HuH-7.5 (cell line): ENCODE measurements around the gene PTPRN2.

Experiments
- DNase-seq: peaks from one replicate; pipeline ENCODE4 v3.0.0; 2011; ENCODE audit warnings: low spot score

The PTPRN2 gene

DNA sequence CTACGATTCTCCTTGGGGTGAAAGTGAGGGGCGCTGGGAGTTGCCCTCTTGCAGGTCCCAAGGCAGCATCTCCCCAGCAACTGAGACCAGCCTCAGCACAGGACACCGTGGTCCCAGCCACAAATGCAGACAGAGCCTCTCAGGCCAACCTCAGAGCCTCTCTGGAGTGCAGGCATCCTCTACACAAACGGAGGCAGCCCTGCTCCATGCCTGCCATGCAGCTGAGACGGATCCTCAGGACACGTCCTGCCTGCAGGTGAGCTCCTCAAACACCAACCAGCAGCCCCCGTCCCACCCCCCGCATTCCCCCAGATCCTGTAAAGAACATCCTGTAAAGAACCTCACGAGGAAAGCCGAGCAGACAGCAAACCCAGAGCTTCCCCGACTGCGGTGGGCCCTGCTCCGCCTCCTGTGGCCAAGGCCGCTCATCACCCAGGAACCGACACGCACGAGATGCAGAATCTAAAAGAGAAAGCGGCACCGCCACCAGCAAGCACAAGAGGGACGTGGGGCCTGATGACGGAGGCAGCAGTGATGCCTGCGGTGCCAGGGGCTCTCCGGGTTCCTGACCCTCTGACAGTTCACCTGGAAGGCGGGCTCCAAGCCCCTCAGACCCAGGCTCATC, 186.9 kb downstream of the PTPRN2 start:
- DNase-seq = no peak

DNA sequence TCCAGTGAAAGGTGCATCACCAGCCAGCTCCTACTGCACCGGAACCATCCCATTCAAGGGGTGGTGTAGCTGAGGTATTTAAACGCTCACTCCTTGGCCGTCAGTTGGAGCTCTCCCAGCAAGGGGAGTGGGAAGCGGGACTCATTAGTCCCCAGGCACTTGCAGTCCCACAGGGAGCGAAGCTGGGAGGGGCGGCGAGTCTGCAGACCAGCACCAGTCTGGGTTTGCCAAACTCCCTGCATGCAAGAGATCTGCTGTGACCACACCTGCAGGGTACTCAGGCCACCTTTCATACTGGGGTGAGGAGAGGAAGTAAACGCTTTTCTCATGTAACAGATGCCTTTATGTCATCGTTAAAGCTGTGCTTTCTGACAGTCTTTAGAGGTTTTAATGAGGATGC, 187.9 kb downstream of the PTPRN2 start:
- DNase-seq = no peak

DNA sequence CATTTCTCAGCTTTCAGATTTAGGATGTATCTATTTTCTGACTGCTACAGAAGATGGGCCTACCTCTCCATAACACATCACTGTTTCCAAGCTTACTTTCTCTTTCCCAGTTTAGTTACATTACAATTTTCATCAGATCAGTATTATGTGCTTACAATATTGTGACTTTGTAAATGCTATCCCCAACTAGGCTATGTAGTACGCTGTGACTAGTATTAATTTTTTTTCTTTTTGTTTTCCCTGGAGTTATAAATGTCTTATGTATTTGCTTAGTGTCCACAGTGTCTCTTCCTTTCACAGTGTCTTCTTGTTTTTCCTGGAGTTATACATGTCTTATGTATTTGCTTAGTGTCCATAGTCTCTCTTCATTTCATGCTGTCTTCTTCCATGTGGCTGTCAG, 188.9 kb downstream of the PTPRN2 start:
- DNase-seq = no peak

DNA sequence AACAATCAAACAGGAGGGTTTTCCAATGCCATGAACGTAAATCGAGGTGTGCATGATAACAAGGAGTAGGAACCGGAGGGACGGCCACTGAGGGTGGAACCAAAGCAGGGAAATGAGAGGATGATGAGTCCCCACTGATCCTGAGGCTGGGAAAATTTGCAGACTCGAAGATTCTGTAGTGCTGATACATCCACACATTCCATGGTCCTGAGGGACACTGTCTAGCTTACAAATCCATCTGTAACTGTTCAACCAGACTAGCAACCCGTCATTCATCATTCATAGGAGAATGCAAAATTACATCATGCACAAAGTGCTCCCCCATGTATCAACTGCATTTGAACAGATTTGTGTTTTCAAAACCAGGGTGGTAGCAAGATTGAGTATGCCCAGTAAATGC, 189.7 kb downstream of the PTPRN2 start:
- no peak for DNase-seq

GRCh38 chr7:158396982-158397862, 190.4 kb downstream of the PTPRN2 start:
- DNase-seq = no peak

GRCh38 chr7:158396301-158396905, 191.2 kb downstream of the PTPRN2 start:
- DNase-seq = no peak

DNA sequence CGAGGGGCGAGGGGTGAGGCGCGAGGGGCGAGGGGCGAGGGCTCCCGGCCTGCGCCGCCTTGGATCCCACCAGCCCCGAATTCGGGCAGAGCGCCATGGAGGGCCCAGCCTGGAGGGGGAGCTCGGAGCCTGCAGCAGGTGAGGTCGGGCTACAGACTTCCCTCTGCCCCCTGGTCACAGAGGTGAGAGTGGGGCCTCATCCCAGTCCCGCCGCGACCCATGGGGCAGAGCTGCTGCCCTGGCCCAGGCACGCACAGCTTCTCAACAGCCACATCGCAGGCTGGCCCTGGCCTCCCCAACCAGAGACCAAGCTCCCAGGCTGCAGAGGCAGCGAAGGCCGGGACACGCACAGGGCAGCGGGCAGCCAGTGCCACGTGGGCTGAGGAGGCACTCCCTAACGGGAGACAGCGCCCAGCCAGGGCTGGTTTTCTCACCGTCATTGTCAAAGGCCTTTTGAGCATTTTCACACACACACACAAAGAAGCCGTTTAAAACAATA, 191.8 kb downstream of the PTPRN2 start:
- no peak for DNase-seq

DNA sequence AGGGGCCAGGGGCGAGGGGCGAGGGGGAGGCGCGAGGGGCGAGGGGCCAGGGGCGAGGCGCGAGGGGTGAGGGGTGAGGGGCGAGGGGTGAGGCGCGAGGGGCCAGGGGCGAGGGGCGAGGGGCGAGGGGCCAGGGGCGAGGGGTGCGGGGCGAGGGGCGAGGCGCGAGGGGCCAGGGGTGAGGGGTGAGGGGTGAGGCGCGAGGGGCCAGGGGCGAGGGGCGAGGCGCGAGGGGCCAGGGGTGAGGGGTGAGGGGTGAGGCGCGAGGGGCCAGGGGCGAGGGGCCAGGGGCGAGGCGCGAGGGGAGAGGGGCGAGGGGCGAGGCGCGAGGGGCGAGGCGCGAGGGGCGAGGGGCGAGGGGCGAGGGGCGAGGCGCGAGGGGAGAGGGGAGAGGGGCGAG, 192.3 kb downstream of the PTPRN2 start:
- no peak for DNase-seq

GRCh38 chr7:158394936-158395335, 192.7 kb downstream of the PTPRN2 start:
- peak; percentile 73 for DNase-seq

DNA sequence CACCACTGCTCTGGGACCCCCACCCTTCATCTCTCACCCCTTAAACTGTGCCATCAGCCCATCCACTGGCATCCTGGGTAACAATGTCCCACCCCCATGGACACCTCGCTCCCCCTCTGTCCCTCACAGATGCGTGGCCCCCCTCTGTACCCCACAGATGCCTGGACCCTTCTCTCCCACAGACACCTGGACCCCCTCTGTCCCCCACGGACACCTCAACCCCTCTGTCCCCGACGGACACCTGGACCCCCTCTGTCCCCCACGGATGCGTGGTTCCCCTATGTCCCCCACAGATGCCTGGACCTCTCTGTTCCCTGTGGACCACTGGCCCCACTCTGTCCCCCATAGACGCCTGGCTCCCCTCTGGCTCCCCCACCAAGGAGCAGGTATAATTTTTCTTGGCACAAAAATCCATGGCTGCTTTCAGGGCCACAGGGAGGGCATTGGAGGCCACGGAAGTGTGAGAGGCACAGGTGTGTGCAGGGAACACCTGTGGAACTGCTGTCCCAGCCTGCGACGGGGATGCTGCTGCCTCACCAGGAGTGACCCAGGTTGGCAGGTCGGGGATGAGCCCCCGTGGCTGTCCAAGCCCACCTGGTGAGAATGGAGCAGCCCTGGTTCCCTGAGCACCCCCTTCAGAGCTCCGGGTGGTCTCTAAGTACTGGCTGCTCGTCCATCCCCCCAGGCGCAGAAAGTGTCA, 193.5 kb downstream of the PTPRN2 start:
- DNase-seq = no peak

DNA sequence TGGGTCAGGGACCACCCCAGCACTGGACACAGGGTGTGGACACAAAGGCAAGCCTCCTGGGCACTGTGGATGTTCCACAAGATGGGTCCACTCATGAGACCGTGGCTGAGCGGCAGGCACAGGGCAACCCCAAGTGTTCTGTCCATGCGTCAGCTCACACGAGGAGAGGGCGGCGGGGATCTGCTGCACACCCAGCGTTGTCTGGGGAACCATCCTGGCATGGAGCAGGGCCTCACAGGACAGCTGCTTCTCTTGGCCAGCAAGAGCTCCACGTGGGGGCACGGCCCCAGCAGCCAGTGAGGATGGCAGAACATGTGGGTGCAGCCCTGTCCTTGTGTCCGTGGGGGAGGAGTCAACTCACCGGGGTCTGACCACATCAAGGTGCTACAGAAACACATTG, 195.4 kb downstream of the PTPRN2 start:
- no peak for DNase-seq

GRCh38 chr7:158391541-158391940, 196.1 kb downstream of the PTPRN2 start:
- no peak for DNase-seq

DNA sequence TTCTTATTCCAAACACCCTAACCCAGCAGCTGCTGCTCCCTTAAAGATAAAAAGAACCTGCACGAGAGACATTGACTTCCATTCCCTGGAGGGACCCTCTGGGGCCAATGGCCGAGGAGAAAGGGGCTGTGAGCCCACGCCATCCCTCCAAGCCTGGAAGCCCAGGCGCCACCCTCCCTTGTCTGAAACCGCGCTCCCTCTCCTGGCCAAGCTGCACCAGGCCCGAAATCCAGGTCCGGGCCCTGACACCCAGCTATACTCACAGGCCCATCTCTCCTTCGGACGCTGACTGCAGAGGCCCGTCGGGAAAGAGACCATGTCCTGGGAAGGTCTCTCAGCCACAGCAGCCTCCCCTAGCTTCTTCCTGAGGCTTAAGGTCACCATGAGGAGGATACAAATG, 196.5 kb downstream of the PTPRN2 start:
- DNase-seq = no peak

GRCh38 chr7:158390460-158390859, 197.2 kb downstream of the PTPRN2 start:
- DNase-seq = no peak

DNA sequence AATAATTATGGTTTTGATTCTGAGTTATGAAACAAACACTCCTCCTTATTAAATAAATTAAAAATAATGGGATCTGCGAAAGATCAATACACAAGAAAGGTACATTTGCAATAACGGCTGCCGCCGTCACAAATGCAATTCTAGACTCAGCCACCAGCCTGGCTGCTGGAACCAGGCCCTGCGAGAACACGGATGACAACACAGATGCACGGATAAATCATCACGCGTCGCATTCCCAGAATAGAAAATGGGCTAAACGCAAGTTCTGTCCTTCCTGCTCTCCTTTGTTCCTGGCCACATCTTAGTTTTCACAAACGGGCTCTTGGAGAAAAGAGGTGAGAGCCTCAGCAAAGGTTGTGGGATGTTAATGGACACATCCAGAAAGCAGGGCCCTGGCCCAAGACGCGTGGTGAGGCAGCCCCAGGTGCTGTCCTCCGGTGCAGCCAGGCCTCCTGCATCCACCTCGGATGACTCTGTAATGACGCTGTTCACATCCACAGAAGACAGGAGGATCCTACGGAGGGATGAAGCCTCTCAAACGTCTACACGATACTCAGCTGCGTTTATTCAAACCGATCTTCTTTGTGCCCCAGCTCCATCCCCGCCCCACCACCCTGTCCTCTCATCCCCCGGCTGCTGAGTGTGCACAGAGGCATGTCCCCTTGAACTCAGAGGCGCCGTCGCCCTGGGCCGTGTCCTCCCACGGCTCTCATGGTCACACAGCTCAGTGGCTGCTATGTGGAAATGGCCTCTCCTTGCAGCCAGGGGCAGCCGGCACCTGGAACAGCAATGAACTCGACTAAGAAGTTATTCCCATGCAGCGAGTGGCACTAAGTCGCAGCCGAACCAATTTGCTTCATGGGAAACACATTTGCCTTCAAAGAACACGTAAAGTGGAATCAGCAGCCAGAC, 197.9 kb downstream of the PTPRN2 start:
- DNase-seq = no peak

- no peak for DNase-seq
Measured at GRCh38 chr7:158388928-158389327, 198.7 kb downstream of the PTPRN2 start.

- DNase-seq = no peak
Measured at GRCh38 chr7:158388072-158388471, 199.6 kb downstream of the PTPRN2 start.

DNA sequence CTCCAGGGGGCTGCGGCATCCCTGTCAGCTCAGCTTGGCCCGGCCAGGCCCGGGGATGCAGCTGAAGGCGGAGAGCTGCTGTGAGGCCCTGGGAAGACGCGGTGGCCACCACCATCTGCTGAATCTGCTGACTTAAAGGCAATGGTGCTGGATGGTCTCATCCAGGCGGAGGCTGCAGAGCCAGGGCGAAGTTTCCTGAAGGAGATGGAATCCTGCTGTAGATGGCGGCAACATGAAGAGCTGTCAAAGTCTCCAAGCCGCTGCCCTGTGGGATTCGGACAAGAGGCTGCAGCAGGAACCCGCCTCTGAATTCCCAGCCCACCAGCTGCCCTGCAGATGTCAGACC, 200.1 kb downstream of the PTPRN2 start:
- no peak for DNase-seq

GRCh38 chr7:158386866-158387545, 200.6 kb downstream of the PTPRN2 start:
- DNase-seq = no peak

DNA sequence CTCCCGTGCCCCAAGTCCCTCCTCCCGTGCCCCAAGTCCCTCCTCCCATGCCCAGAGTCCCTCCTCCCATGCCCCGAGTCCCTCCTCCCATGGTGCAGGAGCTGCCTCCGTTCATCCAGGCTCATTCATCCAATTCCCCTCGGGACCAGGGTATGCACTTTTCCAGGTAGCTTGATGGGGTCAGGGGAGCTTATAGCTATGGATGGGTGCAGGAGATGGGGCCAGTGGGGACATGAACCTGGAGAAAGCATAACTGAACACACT, 201.3 kb downstream of the PTPRN2 start:
- DNase-seq = no peak
